Measurements from ENCODE around the gene LPIN3. TPM values are rescaled to one million over a fixed set of nuclear protein-coding genes. Genes with fewer than 3 reads are reported as not detected.

The LPIN3 gene
- polyA plus RNA-seq, 1 of the 3 experiments (the other 2 are of a cell fraction): 0.21 TPM

GRCh38 chr20:41339957-41340326, 679 bp upstream of the LPIN3 start:
- no peak overlapping the region for H3K9ac ChIP-seq

More at GRCh38 chr20:41339957-41340326, 679 bp upstream of the LPIN3 start:
- TF ChIP-seq SMC3 (IDR thresholded peaks at IDR 0.05; ENCODE audit: low read depth, low read length) (peak; percentile 90), USF1 (IDR thresholded peaks at IDR 0.05; ENCODE audit: borderline replicate concordance, low read depth) (no peak), CHD2 (IDR thresholded peaks at IDR 0.05; ENCODE audit: low read length, partially characterized antibody) (no peak), MAX (IDR thresholded peaks at IDR 0.05; ENCODE audit: low read depth) (no peak), RAD21 (IDR thresholded peaks at IDR 0.05; ENCODE audit: low read length) (peak; percentile 90), REST (IDR thresholded peaks at IDR 0.05; ENCODE audit: low read depth, low read length) (no peak), CTCF (IDR thresholded peaks at IDR 0.05) (peak; percentile 96)
- Histone ChIP-seq H3K27me3 (ENCODE audit: insufficient read depth) (no peaks in the 10 kb centered on the region), H3K4me3 (ENCODE audit: low read depth in 2 of 2, low read length in 1 of 2) (peak overlapping the region in 1 of 2 experiments; percentile 46; a peak in 1 of 4 replicates), H3K4me1 (ENCODE audit: control insufficient read depth in 1 of 2, insufficient read depth in 2 of 2, low read depth in 1 of 2, low read length in 1 of 2) (peaks cover 0 to 5% of the 10 kb centered on the region in 2 experiments; a peak in 1 of 4 replicates), H3K27ac (ENCODE audit: low read depth in 2 of 2, low read length in 1 of 2) (no peak overlapping the region), H3K36me3 (replicated peaks in 1 of 2; ENCODE audit: control insufficient read depth in 1 of 2, insufficient read depth in 2 of 2, low read length in 1 of 2) (no peaks in the 10 kb centered on the region), H3K9me3 (no peaks in the 10 kb centered on the region), H4K20me1 (ENCODE audit: insufficient read depth) (no peaks in the 10 kb centered on the region), H3F3A (replicated peaks; ENCODE audit: insufficient read depth) (no peaks in the 10 kb centered on the region), H3K9me2 (no peaks in the 10 kb centered on the region), H3K4me2 (peak overlapping the region; percentile 31), H3K79me2 (ENCODE audit: insufficient read depth) (no peaks in the 10 kb centered on the region), H2AFZ (ENCODE audit: low read depth) (peak overlapping the region; percentile 75)
- 14% methylated on average over 20 of the region's 25 CpGs for WGBS (ENCODE audit: low lambda C conversion rate)
- CTCF ChIA-PET: interaction anchor here (0.5 to 9.6 kb wide), 81 partner anchors 9 to 543 kb away, joined by 3 to 112 read pairs (median 4); partner anchors contain the start of gene ZHX3
- POLR2A ChIA-PET: no interaction called here
- DNase-seq: peak; percentile 87
